PFSK-1 (cell line): Measurements from ENCODE around the gene URB2.

Source experiments
- FOXP2 ChIP-seq: optimal IDR thresholded peaks from 2 replicates; pipeline ENCODE3; 2011; ENCODE audit warnings: borderline replicate concordance, control low read depth, inconsistent platforms; ENCODE audit not compliant: insufficient read depth; ENCODE audit errors: extremely low read length, extremely low read depth
- POLR2AphosphoS5 ChIP-seq: IDR thresholded peaks from 2 replicates; pipeline ENCODE4 v1.6.1; 2012; ENCODE audit warnings: low read depth, mild to moderate bottlenecking, control low read depth, low read length, moderate library complexity
- REST ChIP-seq, 2 experiments: IDR thresholded peaks; 2 replicates each; pipeline versions ENCODE4 v1.6.1 to v1.8.0; 2011 to 2012; ENCODE audit warnings: low read depth in 2 of 2, low read length in 2 of 2, control low read depth in 1 of 2, inconsistent platforms in 1 of 2, mild to moderate bottlenecking in 1 of 2, moderate library complexity in 1 of 2; ENCODE audit not compliant: insufficient read depth in 1 of 2
- SIN3A ChIP-seq: IDR thresholded peaks from 2 replicates; pipeline ENCODE4 v1.6.1; 2012; ENCODE audit warnings: mild to moderate bottlenecking, low read length, moderate library complexity, borderline replicate concordance; ENCODE audit not compliant: insufficient read depth
- TAF1 ChIP-seq: IDR thresholded peaks from 2 replicates; pipeline ENCODE4 v1.6.1; 2012; ENCODE audit warnings: low read length, control low read depth, borderline replicate concordance; ENCODE audit not compliant: insufficient read depth

The URB2 gene

DNA sequence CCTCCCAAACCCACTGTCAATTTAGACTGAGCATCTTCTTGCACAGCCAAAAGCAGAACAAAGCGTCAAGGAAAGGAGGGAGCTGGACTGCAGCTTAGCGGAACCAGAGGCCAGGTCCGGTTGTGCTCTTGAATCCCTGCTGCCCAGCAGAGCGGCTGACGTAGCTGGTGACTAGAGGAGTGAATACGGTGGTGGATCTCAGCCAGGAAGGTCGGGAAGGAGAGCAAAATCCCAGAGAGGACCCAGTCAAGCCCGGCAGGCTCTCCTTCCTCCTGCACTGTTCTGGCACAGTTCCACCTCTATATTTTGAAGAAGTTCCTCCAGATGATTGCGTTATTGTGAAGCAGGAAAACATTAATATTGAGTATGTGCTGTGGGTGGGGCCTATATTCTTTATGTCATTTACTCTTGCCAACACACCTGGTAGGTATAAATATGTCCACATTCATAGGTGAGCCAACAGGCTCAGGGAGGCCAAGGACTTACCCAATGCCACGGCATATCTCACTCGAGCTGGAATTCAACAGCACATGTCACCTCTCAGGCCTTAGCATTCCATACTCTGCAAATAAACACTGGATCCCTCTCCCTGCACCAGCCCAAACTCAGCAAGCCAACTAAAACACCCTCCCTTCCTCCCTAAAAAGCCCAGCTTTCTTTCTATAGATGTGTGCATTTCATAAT lies 43.9 kb upstream of the URB2 start:
- no peak for TF ChIP-seq REST (IDR thresholded peaks at IDR 0.05; ENCODE audit: insufficient read depth in 1 of 2, low read depth in 2 of 2, low read length in 2 of 2)

DNA sequence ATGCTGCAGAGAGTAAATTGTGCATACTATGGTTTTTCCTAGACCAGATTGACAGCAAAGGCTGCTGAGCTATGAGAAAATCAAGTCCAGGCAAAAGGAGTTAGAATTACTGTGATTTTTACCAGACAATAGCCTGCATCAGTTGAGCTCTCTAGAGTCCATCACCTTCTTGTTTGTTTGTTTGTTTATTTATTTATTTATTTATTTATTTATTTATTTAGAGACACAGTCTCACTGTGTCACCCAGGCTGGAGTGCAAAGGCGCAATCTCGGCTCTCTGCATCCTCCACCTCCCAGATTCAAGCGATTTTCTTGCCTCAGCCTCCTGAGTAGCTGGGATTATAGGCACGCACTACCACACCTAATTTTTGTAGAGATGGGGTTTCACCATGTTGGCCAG lies 43.3 kb upstream of the URB2 start:
- no peak for TF ChIP-seq TAF1
- TF ChIP-seq FOXP2 = no peak
- no peak for TF ChIP-seq REST (IDR thresholded peaks at IDR 0.05; ENCODE audit: insufficient read depth in 1 of 2, low read depth in 2 of 2, low read length in 2 of 2)
- TF ChIP-seq POLR2AphosphoS5 = no peak
- no peak for TF ChIP-seq SIN3A

GRCh38 chr1:229585338-229585737 lies 40.7 kb upstream of the URB2 start:
- TF ChIP-seq REST (IDR thresholded peaks at IDR 0.05; ENCODE audit: insufficient read depth in 1 of 2, low read depth in 2 of 2, low read length in 2 of 2) (no peak), POLR2AphosphoS5 (no peak), FOXP2 (no peak), SIN3A (no peak), TAF1 (no peak)

DNA sequence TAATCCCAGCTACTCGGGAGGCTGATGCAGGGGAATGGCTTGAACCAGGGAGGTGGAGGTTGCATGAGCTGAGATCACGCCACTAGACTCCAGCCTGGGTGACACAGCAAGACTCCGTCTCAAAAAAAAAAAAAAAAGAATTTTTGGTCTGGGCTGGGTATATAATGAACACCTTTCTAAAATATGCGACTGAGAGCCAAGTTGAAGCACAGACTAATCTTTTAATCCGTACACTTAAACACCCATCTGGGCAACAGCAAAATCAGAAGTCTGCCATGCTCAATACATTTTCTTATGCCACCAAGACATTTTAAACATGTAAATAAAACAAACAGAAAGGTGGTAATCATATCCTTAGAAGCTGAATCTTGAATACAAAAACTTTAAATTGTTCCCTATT lies 35.9 kb upstream of the URB2 start:
- TF ChIP-seq SIN3A (no peak), FOXP2 (no peak), TAF1 (no peak), REST (IDR thresholded peaks at IDR 0.05; ENCODE audit: insufficient read depth in 1 of 2, low read depth in 2 of 2, low read length in 2 of 2) (no peak), POLR2AphosphoS5 (no peak)

DNA sequence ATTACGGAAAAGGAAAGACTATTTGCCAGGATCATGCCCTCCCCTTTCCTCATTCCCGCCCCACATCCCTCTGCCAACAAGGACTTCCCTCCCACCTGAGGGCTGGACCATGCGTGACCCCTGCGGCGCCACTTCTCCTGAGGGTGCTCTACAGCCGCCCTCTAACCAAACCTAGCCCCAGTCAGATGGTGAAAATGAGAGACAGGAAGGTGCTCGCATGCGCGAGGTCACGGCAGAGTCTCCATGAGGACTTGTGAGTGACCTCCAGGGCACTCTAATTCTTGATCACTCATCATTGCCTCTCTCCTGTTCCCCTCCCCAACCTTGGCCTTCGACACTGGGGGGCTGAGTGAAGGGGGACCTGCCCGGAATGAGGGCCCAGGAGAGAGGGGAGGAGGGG lies 32.2 kb upstream of the URB2 start:
- TF ChIP-seq REST (IDR thresholded peaks at IDR 0.05; ENCODE audit: insufficient read depth in 1 of 2, low read depth in 2 of 2, low read length in 2 of 2) (no peak), SIN3A (no peak), FOXP2 (no peak), POLR2AphosphoS5 (no peak), TAF1 (no peak)
